Activated naive CD8-positive, alpha-beta T cell (primary cell): ENCODE data around the gene TET3.
"Not testable (repeated sequence)": the region's sequence is repeated elsewhere in the genome, so short reads cannot be mapped to it uniquely, and the experiment has no call there.

Source experiments
- H3K27ac Mint-ChIP-seq: one replicate; pipeline ENCODE4 v1.8.0; 2021; ENCODE audit warnings: mixed read lengths
- H3K27me3 Mint-ChIP-seq: one replicate; pipeline ENCODE4 v1.8.0; 2021; ENCODE audit warnings: mixed read lengths
- H3K36me3 Mint-ChIP-seq: one replicate; pipeline ENCODE4 v1.8.0; 2021; ENCODE audit warnings: mixed read lengths
- H3K4me1 Mint-ChIP-seq: one replicate; pipeline ENCODE4 v1.8.0; 2021; ENCODE audit warnings: low read depth, mixed read lengths
- H3K4me3 Mint-ChIP-seq: one replicate; pipeline ENCODE4 v1.8.0; 2021; ENCODE audit warnings: mild to moderate bottlenecking, mixed read lengths
- H3K9me3 Mint-ChIP-seq: one replicate; pipeline ENCODE4 v1.8.0; 2021; ENCODE audit warnings: low read depth, mixed read lengths

Gene TET3

DNA sequence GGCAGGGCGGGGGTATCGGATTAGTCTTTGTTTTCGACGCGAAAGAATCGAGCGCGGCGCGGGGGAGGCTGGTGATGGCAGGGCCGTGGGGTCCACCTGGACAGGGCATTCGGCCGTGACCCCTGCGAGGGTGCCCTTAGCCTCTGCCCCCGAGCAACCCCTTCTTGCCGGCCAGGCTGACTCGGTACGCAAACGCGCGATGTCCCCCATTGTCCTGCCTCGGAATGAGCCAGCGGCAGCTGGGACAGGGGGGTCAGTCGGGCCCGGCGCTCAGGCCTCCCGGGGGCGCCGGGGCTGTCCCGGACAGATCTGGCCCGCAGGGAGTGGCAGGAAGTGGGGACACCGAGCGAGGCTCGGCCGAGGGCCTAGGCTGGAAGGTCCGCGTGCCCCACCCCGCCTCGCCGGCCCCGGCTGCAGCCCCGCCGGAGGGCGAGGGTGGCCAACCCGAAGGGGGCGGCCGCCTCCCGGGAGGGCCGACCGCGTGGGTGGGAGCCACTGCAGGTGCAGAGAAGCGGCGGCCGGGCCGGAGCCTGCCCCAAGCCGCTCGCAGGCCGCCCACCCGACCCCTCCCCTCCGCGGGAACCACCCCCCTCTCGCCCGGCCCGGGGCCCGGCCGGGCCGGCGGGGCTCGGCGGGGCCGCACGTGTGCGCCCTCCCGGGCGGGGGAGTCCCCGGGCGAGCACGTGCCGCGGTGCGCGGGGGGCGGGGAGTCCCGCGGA is at the start of gene TET3:
Gene TET3 (plus strand): TSS at position 708 of the 719 bp plus-strand sequence. CDS start 1,494 bp downstream, outside the sequence.
- Mint-ChIP-seq H3K9me3 (no peaks in the 10 kb centered on the region), H3K36me3 (peaks cover 12% of the 10 kb centered on the region), H3K27ac (peak within 1 kb of the TSS; percentile 94), H3K4me3 (peak within 1 kb of the TSS; percentile 93), H3K4me1 (peaks cover 72% of the 10 kb centered on the region), H3K27me3 (no peaks in the 10 kb centered on the region)

DNA sequence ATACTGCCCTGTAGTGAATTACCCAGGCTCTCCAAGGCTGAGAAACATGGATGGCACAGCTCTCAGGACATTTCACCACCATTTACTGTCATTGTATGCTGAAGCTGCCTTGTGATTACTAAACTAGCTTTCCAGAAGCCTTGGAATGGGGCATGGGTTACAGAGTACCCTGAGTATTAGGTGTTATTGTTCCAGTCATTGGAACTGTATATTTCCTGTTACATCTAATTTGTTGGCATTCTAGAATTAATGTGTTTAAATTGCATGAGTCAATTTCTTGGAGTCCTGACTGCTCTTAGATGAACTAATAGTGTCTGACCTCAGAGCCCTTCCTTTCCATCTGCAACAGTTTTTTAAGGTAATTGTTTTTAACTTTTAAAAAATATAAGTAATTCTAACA is 49.1 kb upstream of the TET3 start:
- H3K27me3 Mint-ChIP-seq = no peaks in the 10 kb centered on the region
- peaks cover 88% of the 10 kb centered on the region for H3K4me1 Mint-ChIP-seq
- no peaks in the 10 kb centered on the region for H3K9me3 Mint-ChIP-seq
- no peak overlapping the region for H3K4me3 Mint-ChIP-seq
- no peak overlapping the region for H3K27ac Mint-ChIP-seq
- peaks cover 9% of the 10 kb centered on the region for H3K36me3 Mint-ChIP-seq

DNA sequence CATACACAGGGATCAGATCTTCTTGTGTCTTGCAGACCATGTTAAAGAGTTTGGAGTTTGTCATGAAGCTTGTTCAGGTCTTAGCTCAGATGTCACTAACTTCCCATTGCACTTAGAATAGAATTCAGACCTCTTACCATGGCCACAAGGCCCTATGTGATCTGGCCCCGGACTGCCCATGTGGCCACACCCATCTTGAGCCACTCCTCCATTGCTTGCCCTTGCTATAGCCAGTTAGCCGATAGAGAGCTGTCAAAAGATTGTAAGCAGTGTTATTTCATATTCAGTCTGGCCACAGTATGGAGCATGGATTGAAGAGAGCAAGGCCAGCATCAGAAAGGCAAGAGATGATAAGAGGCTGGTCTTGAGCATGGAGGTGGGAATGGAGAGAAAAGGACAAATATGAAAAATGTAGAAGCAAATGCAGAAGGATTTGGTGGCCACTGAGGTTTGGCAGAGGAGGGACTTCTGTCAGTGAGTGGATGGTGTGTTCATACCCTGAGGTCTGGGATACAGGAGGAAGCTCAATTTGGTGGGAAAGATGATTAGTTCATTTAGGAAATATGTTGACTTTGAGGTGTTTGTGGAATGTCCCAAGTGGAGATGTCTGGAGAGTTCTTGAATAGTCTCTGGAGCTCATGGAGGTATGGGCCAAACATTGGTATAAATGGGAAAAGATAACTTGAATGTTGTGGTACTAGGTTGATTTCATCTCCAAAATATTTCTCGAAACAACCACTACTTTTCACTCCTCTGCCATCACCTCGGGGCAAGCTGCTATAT is 47.4 kb upstream of the TET3 start:
- Mint-ChIP-seq H3K4me1 (peaks cover 85% of the 10 kb centered on the region), H3K4me3 (no peak overlapping the region)

DNA sequence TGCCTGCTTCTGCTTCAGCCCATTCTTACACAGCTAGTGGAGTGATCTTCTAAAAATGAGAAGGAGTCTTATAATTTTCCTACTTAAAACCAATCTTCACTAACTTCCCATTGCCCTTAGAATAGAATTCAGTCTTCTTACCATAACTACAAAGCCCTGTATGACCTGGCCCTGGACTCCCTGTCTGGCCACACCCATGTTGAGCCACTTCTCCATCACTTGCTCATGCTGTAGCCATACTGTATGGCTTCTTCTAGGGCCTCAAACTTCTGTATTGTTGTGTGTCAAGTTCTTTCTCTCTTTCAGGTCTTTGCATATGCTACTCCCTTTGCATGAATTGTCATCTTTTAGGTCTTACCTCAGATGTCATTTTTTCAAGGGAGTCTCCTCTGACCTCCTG is 46.8 kb upstream of the TET3 start:
- Mint-ChIP-seq H3K9me3 (no peaks in the 10 kb centered on the region), H3K4me1 (peaks cover 85% of the 10 kb centered on the region), H3K27ac (peak overlapping the region; percentile 23), H3K4me3 (no peak overlapping the region), H3K27me3 (no peaks in the 10 kb centered on the region), H3K36me3 (peaks cover 9% of the 10 kb centered on the region)

More for the DNA sequence above, 47.4 kb upstream of the TET3 start:
- H3K9me3 Mint-ChIP-seq = no peaks in the 10 kb centered on the region
- no peaks in the 10 kb centered on the region for H3K27me3 Mint-ChIP-seq
- peak overlapping the region; percentile 47 for H3K27ac Mint-ChIP-seq
- H3K36me3 Mint-ChIP-seq = peaks cover 10% of the 10 kb centered on the region

DNA sequence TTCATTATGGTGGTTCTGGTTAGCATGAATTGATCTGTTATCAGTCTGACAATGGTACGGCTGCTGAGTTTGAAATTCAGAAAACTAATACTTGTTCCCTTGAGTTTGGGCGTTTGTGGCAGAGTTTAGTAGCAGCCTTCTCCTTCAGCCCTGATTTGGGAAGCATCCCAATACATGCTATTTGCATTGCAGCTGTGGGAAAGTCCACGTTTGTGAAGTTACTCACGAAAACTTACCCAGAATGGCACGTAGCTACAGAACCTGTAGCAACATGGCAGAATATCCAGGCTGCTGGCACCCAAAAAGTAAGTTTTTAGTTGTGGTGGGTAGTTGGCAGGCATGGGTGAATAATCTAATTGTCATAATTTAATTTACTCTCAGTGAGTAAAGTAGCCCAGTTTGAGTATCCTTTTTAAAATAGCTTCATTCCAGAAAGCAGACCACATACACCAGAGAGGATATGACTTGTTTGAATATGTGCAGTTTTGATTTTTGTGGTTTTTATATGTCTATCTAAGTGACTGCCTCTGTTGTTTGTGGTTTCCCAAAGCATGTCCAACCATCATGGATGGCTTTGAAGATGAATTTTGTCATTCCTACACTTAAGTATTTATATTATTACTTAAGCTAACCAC is 45.9 kb upstream of the TET3 start:
- Mint-ChIP-seq H3K36me3 (peaks cover 6% of the 10 kb centered on the region), H3K27ac (peak overlapping the region; percentile 81), H3K4me1 (peaks cover 82% of the 10 kb centered on the region), H3K27me3 (no peaks in the 10 kb centered on the region), H3K4me3 (peak overlapping the region; percentile 6), H3K9me3 (no peaks in the 10 kb centered on the region)

DNA sequence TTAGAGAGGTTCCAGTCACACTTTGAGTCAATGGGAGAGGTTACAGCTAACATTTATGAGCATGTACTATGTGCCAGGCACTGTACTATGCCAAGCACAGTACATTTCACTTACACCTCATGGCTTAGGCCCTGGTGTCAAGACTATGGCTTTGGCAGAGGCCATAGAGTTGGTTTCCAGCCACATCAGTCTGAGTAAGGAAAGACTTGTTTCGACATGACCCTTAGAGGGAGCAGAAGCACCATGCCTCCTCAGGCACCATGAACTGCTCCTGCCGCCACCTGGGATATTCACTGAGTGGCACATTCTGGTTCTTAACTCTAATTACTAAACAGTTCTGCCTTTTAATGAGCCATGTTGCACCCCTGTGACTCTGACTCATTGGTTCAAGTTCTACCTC is 45.3 kb upstream of the TET3 start:
- Mint-ChIP-seq H3K4me1 (peaks cover 84% of the 10 kb centered on the region), H3K4me3 (peak overlapping the region; percentile 40), H3K36me3 (peaks cover 6% of the 10 kb centered on the region), H3K27ac (peak overlapping the region; percentile 81), H3K9me3 (no peaks in the 10 kb centered on the region), H3K27me3 (no peaks in the 10 kb centered on the region)

DNA sequence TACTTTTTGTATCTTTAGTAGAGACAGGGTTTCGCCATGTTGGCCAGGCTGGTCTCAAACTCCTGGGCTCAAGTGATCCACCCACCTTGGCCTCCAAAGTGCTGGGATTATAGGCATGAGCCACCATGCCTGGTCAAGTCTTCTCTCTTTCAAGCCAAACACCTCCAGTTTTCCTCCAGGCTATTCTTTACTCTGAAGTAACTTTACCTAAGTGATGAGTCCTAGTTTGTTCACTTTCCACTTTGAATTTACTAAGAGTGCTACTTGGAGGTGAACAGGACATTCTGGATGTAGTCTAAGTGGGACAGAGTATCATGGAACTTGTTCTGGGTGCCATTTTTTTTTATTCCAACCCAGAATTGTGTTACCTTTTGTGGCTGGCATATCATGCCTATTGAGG is 44.6 kb upstream of the TET3 start:
- not testable (repeated sequence) for H3K27me3 Mint-ChIP-seq, H3K9me3 Mint-ChIP-seq, H3K36me3 Mint-ChIP-seq
- Mint-ChIP-seq H3K4me1 (peaks cover 89% of the 10 kb centered on the region), H3K4me3 (peak overlapping the region; percentile 40), H3K27ac (peak overlapping the region; percentile 81)

DNA sequence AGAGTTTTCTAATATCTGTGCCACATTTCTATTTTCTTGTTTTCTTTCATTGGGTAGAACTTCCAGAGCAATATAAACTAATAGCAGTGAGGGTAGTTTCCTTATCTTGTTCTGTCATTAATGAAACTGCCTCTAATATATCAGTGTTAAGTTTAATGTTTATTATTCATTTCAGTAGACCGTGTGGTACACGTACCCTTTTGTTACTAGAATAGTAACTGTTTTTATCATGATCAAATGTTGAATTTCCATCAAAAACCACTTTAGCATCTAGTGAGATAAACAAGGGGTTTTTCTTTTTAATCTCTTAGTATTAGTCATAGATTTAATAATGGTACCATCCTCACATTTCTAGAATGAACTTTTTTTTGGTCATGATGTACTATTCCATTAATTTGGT is 42.0 kb upstream of the TET3 start:
- Mint-ChIP-seq H3K9me3 (no peaks in the 10 kb centered on the region), H3K27ac (peak overlapping the region; percentile 59), H3K4me1 (peaks cover 91% of the 10 kb centered on the region), H3K27me3 (no peaks in the 10 kb centered on the region), H3K4me3 (peak overlapping the region; percentile 46), H3K36me3 (peaks cover 7% of the 10 kb centered on the region)

DNA sequence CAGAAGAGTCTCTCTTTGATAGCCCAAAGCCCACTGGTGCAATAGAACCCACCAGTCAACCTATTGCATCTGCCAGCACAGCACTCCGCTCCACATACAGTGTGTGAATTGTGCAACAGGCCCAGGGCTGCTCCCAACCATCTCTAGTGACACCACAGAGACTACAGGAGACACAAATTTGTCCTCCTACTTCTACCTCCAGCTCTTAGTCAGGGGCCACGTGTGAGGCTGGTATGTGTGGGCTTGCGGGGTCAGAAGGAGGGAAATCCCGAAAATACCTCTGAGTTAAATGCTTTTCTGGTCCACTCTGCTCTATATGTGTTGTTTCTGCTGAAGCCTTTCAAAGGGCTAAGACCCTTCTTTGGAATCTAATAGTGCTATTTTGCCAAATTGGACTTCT is 40.0 kb upstream of the TET3 start:
- peaks cover 7% of the 10 kb centered on the region for H3K36me3 Mint-ChIP-seq
- H3K27me3 Mint-ChIP-seq = no peaks in the 10 kb centered on the region
- peak overlapping the region; percentile 75 for H3K27ac Mint-ChIP-seq
- peaks cover 91% of the 10 kb centered on the region for H3K4me1 Mint-ChIP-seq
- peak overlapping the region; percentile 51 for H3K4me3 Mint-ChIP-seq
- no peaks in the 10 kb centered on the region for H3K9me3 Mint-ChIP-seq

DNA sequence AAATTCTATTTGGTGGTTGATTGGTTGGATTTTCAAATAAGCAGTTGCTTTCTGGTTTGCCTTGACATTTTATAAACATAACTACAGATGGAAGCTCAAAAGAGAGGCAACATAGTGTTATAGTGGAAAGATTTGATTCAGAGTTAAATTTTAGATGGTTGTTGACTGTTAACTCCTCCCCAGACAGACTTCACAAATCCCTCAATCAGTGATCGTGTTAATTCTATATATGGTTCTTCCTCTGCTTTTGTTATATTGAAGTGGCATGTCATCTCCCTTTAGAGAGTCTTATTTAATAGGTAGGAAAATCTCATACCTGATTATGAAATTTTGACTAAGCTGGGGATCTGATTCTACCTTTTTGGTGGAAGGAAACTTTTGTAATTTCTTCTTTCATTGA is 38.5 kb upstream of the TET3 start:
- no peaks in the 10 kb centered on the region for H3K9me3 Mint-ChIP-seq
- peaks cover 91% of the 10 kb centered on the region for H3K4me1 Mint-ChIP-seq
- no peak overlapping the region for H3K4me3 Mint-ChIP-seq
- no peaks in the 10 kb centered on the region for H3K27me3 Mint-ChIP-seq
- H3K36me3 Mint-ChIP-seq = peaks cover 6% of the 10 kb centered on the region
- H3K27ac Mint-ChIP-seq = peak overlapping the region; percentile 43

DNA sequence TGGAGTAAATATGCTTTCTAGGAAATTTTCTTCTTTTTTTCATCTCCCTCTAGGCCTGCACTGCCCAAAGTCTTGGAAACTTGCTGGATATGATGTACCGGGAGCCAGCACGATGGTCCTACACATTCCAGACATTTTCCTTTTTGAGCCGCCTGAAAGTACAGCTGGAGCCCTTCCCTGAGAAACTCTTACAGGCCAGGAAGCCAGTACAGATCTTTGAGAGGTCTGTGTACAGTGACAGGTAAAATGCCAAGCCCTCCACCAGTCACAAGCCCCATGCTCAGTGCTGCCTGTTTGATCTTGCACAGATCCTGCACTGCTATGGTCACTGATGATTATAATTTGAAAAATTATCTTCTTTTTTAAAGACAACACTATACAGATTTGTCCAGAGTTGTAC is 38.0 kb upstream of the TET3 start:
- H3K9me3 Mint-ChIP-seq = no peaks in the 10 kb centered on the region
- peaks cover 10% of the 10 kb centered on the region for H3K36me3 Mint-ChIP-seq
- no peaks in the 10 kb centered on the region for H3K27me3 Mint-ChIP-seq
- H3K4me3 Mint-ChIP-seq = no peak overlapping the region
- H3K4me1 Mint-ChIP-seq = peaks cover 93% of the 10 kb centered on the region
- H3K27ac Mint-ChIP-seq = peak overlapping the region; percentile 43

DNA sequence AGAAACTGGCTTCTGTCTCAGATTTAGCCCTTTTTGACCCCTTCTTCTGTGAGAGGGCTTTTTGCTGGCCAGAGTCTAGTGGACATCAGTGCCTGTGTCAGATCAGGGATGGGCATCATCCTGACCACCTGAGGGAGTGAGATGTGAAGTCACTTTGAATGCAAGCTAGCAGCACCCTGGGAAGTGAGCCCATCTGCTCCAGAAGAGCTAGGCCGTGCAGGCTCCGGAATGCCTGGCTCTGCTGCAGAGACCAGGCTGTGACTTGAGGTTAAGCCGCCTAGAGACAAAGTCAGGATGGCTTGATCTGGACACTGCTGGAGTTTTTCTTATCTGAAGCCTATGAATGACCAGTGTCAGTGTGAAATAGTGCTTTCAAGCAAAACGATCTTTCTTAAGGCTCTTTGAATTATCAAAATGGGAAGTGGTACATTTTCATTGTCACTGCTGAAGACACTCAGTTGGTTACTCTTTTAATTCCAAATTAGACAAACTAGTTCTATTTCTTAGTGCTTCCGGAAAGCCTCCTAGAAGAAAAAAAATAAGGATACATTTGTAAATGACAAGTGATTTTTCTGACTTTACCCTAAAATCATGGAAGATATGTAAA is 37.2 kb upstream of the TET3 start:
- Mint-ChIP-seq H3K4me3 (no peak overlapping the region), H3K9me3 (no peaks in the 10 kb centered on the region), H3K36me3 (peaks cover 16% of the 10 kb centered on the region), H3K27me3 (no peaks in the 10 kb centered on the region), H3K27ac (no peak overlapping the region), H3K4me1 (peaks cover 96% of the 10 kb centered on the region)

DNA sequence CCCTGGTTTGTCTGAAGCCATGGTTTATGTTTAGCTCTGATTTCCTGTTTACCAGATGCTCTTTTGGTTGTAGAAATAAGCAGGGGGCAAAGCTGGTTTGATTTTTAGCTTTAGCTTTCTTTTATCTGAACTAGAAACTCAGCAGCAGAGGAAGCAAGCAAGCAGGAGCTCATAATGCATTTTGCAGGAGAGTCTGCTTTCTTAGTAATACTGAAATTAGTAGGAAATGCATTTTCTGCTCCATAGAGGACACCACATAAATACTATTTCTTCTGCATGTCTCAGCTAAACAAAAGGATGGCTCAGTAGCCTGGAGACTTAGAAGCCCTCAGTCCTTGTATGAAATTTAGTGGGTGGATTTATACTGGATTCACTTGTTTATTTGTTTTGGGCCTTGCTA is 34.9 kb upstream of the TET3 start:
- Mint-ChIP-seq H3K27me3 (no peaks in the 10 kb centered on the region), H3K27ac (peak overlapping the region; percentile 72), H3K4me3 (no peak overlapping the region), H3K9me3 (no peaks in the 10 kb centered on the region), H3K4me1 (peaks cover 86% of the 10 kb centered on the region), H3K36me3 (peaks cover 22% of the 10 kb centered on the region)

DNA sequence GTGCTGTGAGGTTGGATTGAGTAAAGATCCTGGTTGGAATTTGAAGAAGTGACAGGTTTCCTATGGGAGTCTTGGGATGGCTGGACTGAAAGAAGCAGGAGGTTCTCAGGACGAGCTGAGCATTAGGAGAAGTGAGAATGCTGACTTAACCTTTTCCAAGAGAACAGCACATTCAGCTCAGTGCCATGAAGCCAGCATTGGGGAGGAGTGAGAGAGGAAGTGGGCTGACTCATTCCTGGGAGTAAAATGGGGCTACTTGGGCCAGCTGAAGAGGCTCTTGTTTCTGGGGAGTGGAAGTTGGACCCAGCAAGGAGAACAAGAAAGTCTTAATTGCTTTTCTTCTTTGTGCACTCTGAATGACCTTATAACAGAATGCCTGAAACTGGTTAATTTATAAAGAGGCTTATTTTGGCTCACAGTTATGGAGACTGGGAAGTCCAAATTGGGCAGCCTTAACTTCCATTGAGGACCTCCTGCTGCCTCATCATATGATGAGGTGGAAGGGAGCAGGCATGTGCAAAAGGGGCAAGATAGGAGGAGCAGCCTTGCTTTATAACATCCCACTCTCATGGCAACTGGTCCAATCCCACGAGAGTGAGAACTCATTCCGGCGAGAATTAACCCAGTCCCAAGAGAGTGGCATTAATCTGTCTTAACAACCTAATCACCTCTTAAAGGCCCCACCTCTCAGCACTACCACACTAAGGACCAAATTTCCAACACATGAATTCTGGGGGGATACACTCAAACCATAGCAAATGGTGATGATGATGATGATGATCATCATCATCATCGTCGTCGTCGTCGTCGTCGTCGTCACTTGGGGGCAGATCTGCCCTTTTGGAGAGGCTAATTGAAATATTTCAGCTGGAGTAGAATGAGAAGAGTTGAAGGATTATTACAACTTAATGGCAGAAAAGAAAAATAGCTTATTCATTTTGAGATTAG is 31.9 kb upstream of the TET3 start:
- Mint-ChIP-seq H3K9me3 (no peaks in the 10 kb centered on the region), H3K4me1 (peaks cover 73% of the 10 kb centered on the region), H3K36me3 (peaks cover 28% of the 10 kb centered on the region), H3K27me3 (no peaks in the 10 kb centered on the region), H3K4me3 (no peak overlapping the region), H3K27ac (peak overlapping the region; percentile 64)
